Neutrophil (primary cell): ENCODE measurements around the gene CTNNBL1.

Experiments used
- H3K27ac ChIP-seq: fragments of 200-600 bp; sonication (generic); 2 replicates; pipeline ENCODE4 v1.5.1; 2016; ENCODE audit warnings: mild to moderate bottlenecking, moderate library complexity
- H3K27me3 ChIP-seq: fragments of 200-600 bp; sonication (generic); 2 replicates; pipeline ENCODE4 v1.6.0; 2016; ENCODE audit warnings: mild to moderate bottlenecking
- H3K36me3 ChIP-seq: fragments of 200-600 bp; sonication (generic); 2 replicates; pipeline ENCODE4 v1.5.1; 2017
- H3K4me1 ChIP-seq, 2 experiments: fragments of 200-600 bp in 1 of 2; sonication (generic) in 1 of 2; 1 replicate in 1 of 2; 2 replicates in 1 of 2; pipeline versions ENCODE4 v1.5.1 to v1.6.1; 2013 to 2016; ENCODE audit warnings: low read depth in 1 of 2, low read length in 1 of 2, mild to moderate bottlenecking in 1 of 2, moderate library complexity in 1 of 2; ENCODE audit not compliant: control insufficient read depth in 1 of 2, insufficient read depth in 1 of 2
- H3K4me3 ChIP-seq, 2 experiments: fragments of 200-600 bp in 1 of 2; sonication (generic) in 1 of 2; 1 replicate in 1 of 2; 2 replicates in 1 of 2; pipeline ENCODE4 v1.5.1; 2013 to 2016; ENCODE audit warnings: low read depth in 1 of 2, low read length in 1 of 2, mild to moderate bottlenecking in 1 of 2, moderate library complexity in 1 of 2
- H3K9me3 ChIP-seq: fragments of 200-600 bp; sonication (generic); 2 replicates; pipeline ENCODE4 v1.5.1; 2016
- CTCF ChIP-seq: fragments of 200-600 bp; sonication (generic); IDR thresholded peaks from 2 replicates; pipeline ENCODE4 v1.5.1; 2016; ENCODE audit warnings: antibody characterized with exemption

Gene CTNNBL1

GRCh38 chr20:37723668-37724067 is 29.8 kb downstream of the CTNNBL1 start:
- Histone ChIP-seq H3K4me1 (no peaks in the 10 kb centered on the region), H3K36me3 (no peaks in the 10 kb centered on the region), H3K27ac (no peak overlapping the region), H3K4me3 (no peak overlapping the region), H3K9me3 (no peaks in the 10 kb centered on the region), H3K27me3 (no peaks in the 10 kb centered on the region)
- TF ChIP-seq CTCF, result no peak

GRCh38 chr20:37725165-37725564 is 31.3 kb downstream of the CTNNBL1 start:
- no peaks in the 10 kb centered on the region for H3K27me3 ChIP-seq
- no peak overlapping the region for H3K4me3 ChIP-seq
- no peaks in the 10 kb centered on the region for H3K36me3 ChIP-seq
- no peak for TF ChIP-seq CTCF
- H3K4me1 ChIP-seq, result no peaks in the 10 kb centered on the region
- H3K27ac ChIP-seq, result no peak overlapping the region
- H3K9me3 ChIP-seq, result no peaks in the 10 kb centered on the region

- no peaks in the 10 kb centered on the region for H3K4me1 ChIP-seq
- no peak overlapping the region for H3K4me3 ChIP-seq
- no peaks in the 10 kb centered on the region for H3K27me3 ChIP-seq
- no peaks in the 10 kb centered on the region for H3K36me3 ChIP-seq
- no peak overlapping the region for H3K27ac ChIP-seq
- TF ChIP-seq CTCF, result no peak
- no peaks in the 10 kb centered on the region for H3K9me3 ChIP-seq
Observed at GRCh38 chr20:37725855-37726254, 32.0 kb downstream of the CTNNBL1 start.

- TF ChIP-seq CTCF, result no peak
- Histone ChIP-seq H3K4me1 (no peaks in the 10 kb centered on the region), H3K36me3 (no peaks in the 10 kb centered on the region), H3K27ac (no peak overlapping the region), H3K4me3 (no peak overlapping the region), H3K27me3 (no peaks in the 10 kb centered on the region), H3K9me3 (no peaks in the 10 kb centered on the region)
Observed at GRCh38 chr20:37726321-37726720, 32.5 kb downstream of the CTNNBL1 start.

GRCh38 chr20:37726971-37727956 is 33.4 kb downstream of the CTNNBL1 start:
- H3K36me3 ChIP-seq, result no peaks in the 10 kb centered on the region
- TF ChIP-seq CTCF, result no peak
- no peaks in the 10 kb centered on the region for H3K27me3 ChIP-seq
- no peaks in the 10 kb centered on the region for H3K9me3 ChIP-seq
- H3K27ac ChIP-seq, result no peak overlapping the region
- H3K4me3 ChIP-seq, result no peak overlapping the region
- no peaks in the 10 kb centered on the region for H3K4me1 ChIP-seq
